GM12875 (cell line): Measurements from ENCODE around the gene AUH.

Experiments
- H3K4me3 ChIP-seq: one replicate; pipeline ENCODE4 v1.5.1; 2011; ENCODE audit warnings: low read depth, low read length, control low read depth
- TF ChIP-seq, protein P1 (sequence below): IDR thresholded peaks from 2 replicates; pipeline ENCODE4 v1.5.1; 2011; ENCODE audit warnings: low read depth, mild to moderate bottlenecking, control low read depth, inconsistent platforms, low read length, moderate library complexity, borderline replicate concordance; ENCODE audit not compliant: insufficient read depth

The AUH gene

DNA sequence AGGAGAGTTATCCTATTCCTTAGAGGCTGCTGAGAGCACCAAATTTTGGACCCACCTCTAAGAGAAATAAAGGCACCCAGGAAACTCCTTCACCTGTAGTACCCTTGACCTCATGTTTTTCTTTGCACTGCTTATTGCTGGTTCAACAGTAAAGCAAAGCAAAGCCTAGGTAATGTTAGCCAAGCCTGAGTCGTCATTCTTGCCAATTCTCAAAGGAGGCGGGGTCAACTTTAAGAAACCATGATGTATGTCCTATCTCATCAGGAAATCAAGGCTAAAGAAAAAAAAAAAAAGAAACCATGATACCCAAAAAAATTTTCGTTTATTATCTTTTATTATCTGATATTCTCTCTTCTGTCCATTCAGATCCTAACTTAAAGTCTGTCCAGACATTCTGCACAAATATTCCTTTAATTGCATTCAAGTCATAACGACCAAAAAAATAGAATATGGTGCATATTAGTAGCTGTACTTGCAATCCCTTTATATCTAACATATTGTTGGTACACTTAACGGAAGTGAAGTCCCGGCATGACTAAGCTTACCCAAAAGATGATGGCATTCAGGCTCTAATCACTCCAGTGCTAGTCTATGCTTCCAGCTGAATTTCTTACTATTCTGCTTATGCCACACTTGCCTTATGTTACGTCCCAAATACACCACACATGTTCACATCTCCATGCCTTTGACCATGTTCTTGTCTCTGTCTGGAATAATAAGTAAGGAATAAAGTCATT, 1.8 kb downstream of the AUH start:
- no peak overlapping the region for H3K4me3 ChIP-seq
- TF ChIP-seq, protein P1, sequence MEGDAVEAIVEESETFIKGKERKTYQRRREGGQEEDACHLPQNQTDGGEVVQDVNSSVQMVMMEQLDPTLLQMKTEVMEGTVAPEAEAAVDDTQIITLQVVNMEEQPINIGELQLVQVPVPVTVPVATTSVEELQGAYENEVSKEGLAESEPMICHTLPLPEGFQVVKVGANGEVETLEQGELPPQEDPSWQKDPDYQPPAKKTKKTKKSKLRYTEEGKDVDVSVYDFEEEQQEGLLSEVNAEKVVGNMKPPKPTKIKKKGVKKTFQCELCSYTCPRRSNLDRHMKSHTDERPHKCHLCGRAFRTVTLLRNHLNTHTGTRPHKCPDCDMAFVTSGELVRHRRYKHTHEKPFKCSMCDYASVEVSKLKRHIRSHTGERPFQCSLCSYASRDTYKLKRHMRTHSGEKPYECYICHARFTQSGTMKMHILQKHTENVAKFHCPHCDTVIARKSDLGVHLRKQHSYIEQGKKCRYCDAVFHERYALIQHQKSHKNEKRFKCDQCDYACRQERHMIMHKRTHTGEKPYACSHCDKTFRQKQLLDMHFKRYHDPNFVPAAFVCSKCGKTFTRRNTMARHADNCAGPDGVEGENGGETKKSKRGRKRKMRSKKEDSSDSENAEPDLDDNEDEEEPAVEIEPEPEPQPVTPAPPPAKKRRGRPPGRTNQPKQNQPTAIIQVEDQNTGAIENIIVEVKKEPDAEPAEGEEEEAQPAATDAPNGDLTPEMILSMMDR: no peak

DNA sequence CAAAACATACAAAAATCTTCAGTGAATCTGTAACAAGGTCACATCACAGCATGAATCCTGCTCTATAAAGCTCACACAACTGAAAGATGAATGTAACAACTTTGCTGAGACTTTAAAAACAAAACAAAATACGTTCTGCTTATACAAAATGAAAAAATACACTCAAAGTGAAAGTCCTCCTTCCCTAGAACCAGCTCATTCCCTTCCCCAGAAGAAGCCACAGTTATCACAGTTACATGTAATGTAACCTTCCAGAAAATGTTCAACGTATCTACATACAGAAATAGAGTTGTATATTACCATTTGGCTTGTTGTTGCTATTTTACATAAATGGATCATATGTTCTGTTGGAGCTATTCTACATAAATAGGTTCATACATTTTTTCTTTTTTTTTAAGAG, 2.6 kb downstream of the AUH start:
- no peak overlapping the region for H3K4me3 ChIP-seq
- TF ChIP-seq, protein P1: no peak

DNA sequence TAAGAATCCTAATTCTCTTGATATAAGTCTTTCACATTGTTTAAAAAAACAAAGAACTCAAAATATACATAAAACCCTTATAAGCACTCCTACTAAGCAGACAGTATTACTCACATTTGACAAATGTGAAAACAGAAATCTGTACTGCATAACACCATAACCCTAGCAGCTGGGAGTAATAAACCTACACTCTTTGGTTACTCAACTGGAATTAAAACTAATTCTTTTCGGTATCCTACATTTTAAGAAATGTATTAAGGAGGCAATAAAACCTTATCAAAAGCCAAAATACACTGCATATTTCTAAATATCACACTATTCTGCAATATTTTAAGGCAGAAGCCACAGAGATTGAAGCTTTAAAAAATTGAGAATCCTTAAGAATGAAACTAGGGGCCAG, 6.8 kb downstream of the AUH start:
- TF ChIP-seq, protein P1: no peak
- H3K4me3 ChIP-seq: no peak overlapping the region

DNA sequence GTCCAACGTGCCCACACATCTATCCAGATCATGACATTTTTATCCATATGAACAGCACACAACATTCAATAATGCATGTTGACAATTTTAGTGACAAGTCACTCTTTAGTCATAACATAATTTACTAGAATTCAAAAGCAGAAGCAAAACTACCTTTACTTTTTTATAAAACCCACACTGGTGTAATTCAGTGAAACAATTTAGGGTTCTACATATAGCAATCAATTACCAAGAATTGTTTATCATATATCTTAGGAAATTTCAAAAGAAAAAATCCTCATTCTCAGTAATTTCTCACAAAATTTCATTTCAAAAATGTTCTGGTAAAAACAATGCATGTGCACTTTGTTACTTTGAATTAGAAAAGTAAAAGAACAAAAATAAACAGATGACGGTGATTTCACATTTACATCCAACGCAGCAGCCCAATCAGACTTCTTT, 12.6 kb downstream of the AUH start:
- no peak overlapping the region for H3K4me3 ChIP-seq
- TF ChIP-seq, protein P1: no peak

DNA sequence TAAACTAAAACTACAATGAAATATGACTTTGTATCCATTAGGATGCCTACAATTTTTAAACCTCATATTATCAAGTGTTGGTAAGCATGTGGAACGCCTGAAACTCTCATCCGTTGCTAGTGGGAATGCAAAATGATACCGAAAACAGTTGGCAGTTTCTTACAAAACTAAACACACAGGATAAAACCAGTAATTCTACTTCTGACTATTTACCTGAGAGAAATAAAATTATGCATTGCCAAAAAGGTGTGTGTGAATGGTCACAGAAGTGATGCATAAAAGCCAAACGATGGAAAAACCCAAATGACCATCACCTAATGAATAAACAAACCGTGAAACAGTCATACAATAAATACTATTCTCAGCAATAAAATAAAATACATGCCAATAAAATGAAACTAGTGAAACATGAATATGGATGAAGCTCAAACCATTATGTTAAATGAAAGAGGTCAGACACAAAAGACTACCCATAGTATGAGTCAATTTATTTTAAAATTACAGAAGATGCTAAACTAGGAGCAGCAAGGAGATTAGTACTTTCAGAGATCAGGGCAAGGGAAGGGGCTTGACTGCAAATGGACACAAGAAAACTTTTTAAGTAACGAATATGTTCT, 13.4 kb downstream of the AUH start:
- TF ChIP-seq, protein P1: no peak
- H3K4me3 ChIP-seq: no peak overlapping the region

DNA sequence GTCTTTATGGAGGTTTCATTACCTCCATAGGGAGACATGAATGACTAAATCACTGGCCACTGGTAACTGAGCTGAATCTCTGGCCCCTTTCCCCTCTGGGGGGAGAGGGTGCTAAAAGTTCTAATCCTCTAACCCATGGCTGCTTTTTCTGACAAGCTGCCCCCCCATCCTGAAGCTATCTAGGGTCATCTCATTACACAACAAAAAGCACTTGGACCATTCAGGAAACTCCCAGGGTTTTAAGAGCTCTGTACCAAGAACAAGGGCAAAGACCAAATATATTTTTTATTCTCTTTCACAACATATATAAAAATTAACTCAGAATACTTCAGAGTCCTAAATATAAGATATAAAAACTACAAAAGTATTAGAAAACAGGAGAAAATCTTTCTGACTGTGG, 14.3 kb downstream of the AUH start:
- TF ChIP-seq, protein P1: no peak

DNA sequence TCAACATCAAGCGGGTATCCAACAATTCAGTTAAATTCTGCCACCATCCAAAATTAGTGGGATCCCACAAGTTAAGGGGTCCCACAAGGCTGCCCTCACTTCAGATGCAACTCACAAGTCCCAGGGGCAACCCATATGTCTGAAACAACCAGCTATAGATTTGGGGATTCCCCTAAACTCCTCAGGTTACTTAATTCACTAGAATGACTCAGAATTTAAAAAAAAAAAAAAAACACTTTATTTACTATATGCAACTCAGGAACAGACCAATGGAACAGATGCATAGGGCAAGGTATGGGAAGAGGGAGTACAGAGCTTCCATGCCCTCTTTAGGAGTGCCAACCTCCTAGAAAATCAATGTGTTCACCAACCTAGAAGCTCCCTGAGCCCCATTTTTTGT, 15.1 kb downstream of the AUH start:
- no peak overlapping the region for H3K4me3 ChIP-seq
- TF ChIP-seq, protein P1: no peak

More for the DNA sequence above, 14.3 kb downstream of the AUH start:
- H3K4me3 ChIP-seq: no peak overlapping the region
